ENCODE data around the gene NOTUM.

DNA sequence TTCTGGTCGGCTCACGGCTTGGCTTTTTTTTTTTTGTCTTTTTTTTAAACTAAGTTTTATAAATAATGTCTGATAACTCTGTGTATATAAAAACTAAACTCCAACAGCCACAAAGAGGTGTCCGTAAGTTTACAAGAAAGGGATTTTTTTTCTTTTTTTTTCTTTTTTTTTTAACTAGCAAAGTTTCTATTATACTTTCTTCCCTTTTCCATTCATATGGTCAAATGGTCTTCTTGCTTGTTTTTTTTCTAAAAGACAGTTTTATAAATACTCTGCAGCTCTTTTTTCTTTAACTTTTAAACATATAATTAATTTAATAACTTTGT, 39.5 kb downstream of the NOTUM start:
- TF ChIP-seq, protein P1, sequence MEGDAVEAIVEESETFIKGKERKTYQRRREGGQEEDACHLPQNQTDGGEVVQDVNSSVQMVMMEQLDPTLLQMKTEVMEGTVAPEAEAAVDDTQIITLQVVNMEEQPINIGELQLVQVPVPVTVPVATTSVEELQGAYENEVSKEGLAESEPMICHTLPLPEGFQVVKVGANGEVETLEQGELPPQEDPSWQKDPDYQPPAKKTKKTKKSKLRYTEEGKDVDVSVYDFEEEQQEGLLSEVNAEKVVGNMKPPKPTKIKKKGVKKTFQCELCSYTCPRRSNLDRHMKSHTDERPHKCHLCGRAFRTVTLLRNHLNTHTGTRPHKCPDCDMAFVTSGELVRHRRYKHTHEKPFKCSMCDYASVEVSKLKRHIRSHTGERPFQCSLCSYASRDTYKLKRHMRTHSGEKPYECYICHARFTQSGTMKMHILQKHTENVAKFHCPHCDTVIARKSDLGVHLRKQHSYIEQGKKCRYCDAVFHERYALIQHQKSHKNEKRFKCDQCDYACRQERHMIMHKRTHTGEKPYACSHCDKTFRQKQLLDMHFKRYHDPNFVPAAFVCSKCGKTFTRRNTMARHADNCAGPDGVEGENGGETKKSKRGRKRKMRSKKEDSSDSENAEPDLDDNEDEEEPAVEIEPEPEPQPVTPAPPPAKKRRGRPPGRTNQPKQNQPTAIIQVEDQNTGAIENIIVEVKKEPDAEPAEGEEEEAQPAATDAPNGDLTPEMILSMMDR (IDR thresholded peaks at IDR 0.05; ENCODE audit: extremely low read depth in 1 of 2, insufficient read depth in 1 of 2, low read depth in 1 of 2, low read length in 2 of 2) = no peak
- TF ChIP-seq POLR2A (IDR thresholded peaks at IDR 0.05; ENCODE audit: low read depth, low read length) (no peak), MAX (IDR thresholded peaks at IDR 0.05; ENCODE audit: insufficient read depth, insufficient read length) (no peak), EZH2 (IDR thresholded peaks at IDR 0.05; ENCODE audit: borderline replicate concordance, low read depth, low read length, severe bottlenecking) (no peak), POLR2AphosphoS5 (IDR thresholded peaks at IDR 0.05; ENCODE audit: insufficient read depth, low read depth, low read length) (no peak), FOS (IDR thresholded peaks at IDR 0.05; ENCODE audit: borderline replicate concordance, insufficient read depth, low read length) (no peak), MYC (IDR thresholded peaks at IDR 0.05; ENCODE audit: low read depth, low read length) (no peak)

All from endothelial cell of umbilical vein (primary cell).